T-helper 2 cell treated with Interferon-gamma antibody and Interleukin-4, amounts not matched to agents 5 μg/mL and 100 μg/mL, for 36 hours (primary cell): ENCODE data around the gene VSIG10.
A peak's percentile ranks its signal among the peaks of the same experiment; 100 is the strongest.
"Not testable (repeated sequence)": the region's sequence is repeated elsewhere in the genome, so short reads cannot be mapped to it uniquely, and the experiment has no call there.

Experiments used
- DNase-seq: peaks from one replicate; pipeline ENCODE4 v3.0.0; 2021; ENCODE audit warnings: low spot score
- H3K27ac Mint-ChIP-seq: one replicate; pipeline ENCODE4 v1.8.0; 2021; ENCODE audit warnings: mild to moderate bottlenecking, mixed read lengths
- H3K27me3 Mint-ChIP-seq: one replicate; pipeline ENCODE4 v1.8.0; 2021; ENCODE audit warnings: low read depth, mixed read lengths
- H3K36me3 Mint-ChIP-seq: one replicate; pipeline ENCODE4 v1.8.0; 2021; ENCODE audit warnings: low read depth, mixed read lengths
- H3K4me1 Mint-ChIP-seq: one replicate; pipeline ENCODE4 v1.8.0; 2021; ENCODE audit warnings: low read depth, mixed read lengths
- H3K4me3 Mint-ChIP-seq: one replicate; pipeline ENCODE4 v1.8.0; 2022; ENCODE audit warnings: mild to moderate bottlenecking, moderate library complexity, mixed read lengths
- H3K9me3 Mint-ChIP-seq: one replicate; pipeline ENCODE4 v1.8.0; 2021; ENCODE audit warnings: mixed read lengths

The VSIG10 gene

GRCh38 chr12:118098401-118098800 lies 5.4 kb downstream of the VSIG10 start:
- H3K27ac Mint-ChIP-seq, result no peak overlapping the region
- H3K9me3 Mint-ChIP-seq, result no peaks in the 10 kb centered on the region
- H3K27me3 Mint-ChIP-seq, result peaks cover 14% of the 10 kb centered on the region
- peaks cover 2% of the 10 kb centered on the region for H3K36me3 Mint-ChIP-seq
- no peak overlapping the region for H3K4me3 Mint-ChIP-seq
- no peak for DNase-seq
- peaks cover 3% of the 10 kb centered on the region for H3K4me1 Mint-ChIP-seq

GRCh38 chr12:118094039-118094438 lies 9.8 kb downstream of the VSIG10 start:
- no peaks in the 10 kb centered on the region for H3K9me3 Mint-ChIP-seq
- H3K4me1 Mint-ChIP-seq, result no peaks in the 10 kb centered on the region
- no peak for DNase-seq
- H3K36me3 Mint-ChIP-seq, result no peaks in the 10 kb centered on the region
- H3K27me3 Mint-ChIP-seq, result no peaks in the 10 kb centered on the region
- H3K4me3 Mint-ChIP-seq, result no peak overlapping the region
- no peak overlapping the region for H3K27ac Mint-ChIP-seq

GRCh38 chr12:118089782-118090181 lies 14.0 kb downstream of the VSIG10 start:
- Mint-ChIP-seq H3K4me3 (no peak overlapping the region), H3K36me3 (no peaks in the 10 kb centered on the region), H3K4me1 (no peaks in the 10 kb centered on the region), H3K27me3 (no peaks in the 10 kb centered on the region), H3K27ac (no peak overlapping the region), H3K9me3 (no peaks in the 10 kb centered on the region)
- no peak for DNase-seq

GRCh38 chr12:118082161-118082560 lies 21.6 kb downstream of the VSIG10 start:
- Mint-ChIP-seq H3K27me3 (no peaks in the 10 kb centered on the region), H3K4me1 (no peaks in the 10 kb centered on the region), H3K9me3 (no peaks in the 10 kb centered on the region), H3K4me3 (no peak overlapping the region), H3K36me3 (no peaks in the 10 kb centered on the region), H3K27ac (no peak overlapping the region)
- no peak for DNase-seq

- not testable (repeated sequence) for H3K27ac Mint-ChIP-seq, DNase-seq, H3K4me1 Mint-ChIP-seq, H3K36me3 Mint-ChIP-seq, H3K4me3 Mint-ChIP-seq, H3K27me3 Mint-ChIP-seq, H3K9me3 Mint-ChIP-seq
Measured at GRCh38 chr12:118081521-118081920, 22.3 kb downstream of the VSIG10 start.

- H3K27ac Mint-ChIP-seq, result no peak overlapping the region
- no peaks in the 10 kb centered on the region for H3K36me3 Mint-ChIP-seq
- no peaks in the 10 kb centered on the region for H3K9me3 Mint-ChIP-seq
- peaks cover 2% of the 10 kb centered on the region for H3K4me1 Mint-ChIP-seq
- DNase-seq, result no peak
- H3K4me3 Mint-ChIP-seq, result no peak overlapping the region
- no peaks in the 10 kb centered on the region for H3K27me3 Mint-ChIP-seq
Measured at GRCh38 chr12:118073768-118074167, 30.0 kb downstream of the VSIG10 start.

- no peak for DNase-seq
- Mint-ChIP-seq H3K9me3 (no peaks in the 10 kb centered on the region), H3K4me1 (peaks cover 17% of the 10 kb centered on the region), H3K36me3 (no peaks in the 10 kb centered on the region), H3K27me3 (no peaks in the 10 kb centered on the region), H3K4me3 (no peak overlapping the region), H3K27ac (no peak overlapping the region)
Measured at GRCh38 chr12:118070650-118071049, 33.2 kb downstream of the VSIG10 start.

DNA sequence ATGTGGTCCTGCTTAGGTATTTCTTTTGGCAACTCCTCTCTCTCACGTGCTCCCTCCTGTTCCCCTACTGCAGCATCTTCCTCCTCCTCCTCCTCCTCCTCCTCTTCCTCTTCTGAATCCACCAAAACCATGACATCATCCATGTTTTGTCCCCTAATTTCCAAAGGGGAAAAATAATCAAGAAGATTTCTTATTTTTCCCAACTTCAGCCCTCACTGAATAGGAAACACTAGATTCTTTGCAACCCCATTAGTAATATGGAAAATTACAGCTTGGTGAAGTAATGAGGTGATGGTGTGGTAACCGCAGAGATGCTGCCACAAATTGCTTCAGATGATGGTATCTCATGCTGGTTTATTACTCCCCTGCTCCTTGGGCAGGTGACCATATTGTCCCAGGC lies 35.4 kb downstream of the VSIG10 start:
- H3K27me3 Mint-ChIP-seq, result no peaks in the 10 kb centered on the region
- no peak for DNase-seq
- H3K4me1 Mint-ChIP-seq, result peaks cover 38% of the 10 kb centered on the region
- no peak overlapping the region for H3K27ac Mint-ChIP-seq
- H3K36me3 Mint-ChIP-seq, result no peaks in the 10 kb centered on the region
- no peak overlapping the region for H3K4me3 Mint-ChIP-seq
- H3K9me3 Mint-ChIP-seq, result no peaks in the 10 kb centered on the region

DNA sequence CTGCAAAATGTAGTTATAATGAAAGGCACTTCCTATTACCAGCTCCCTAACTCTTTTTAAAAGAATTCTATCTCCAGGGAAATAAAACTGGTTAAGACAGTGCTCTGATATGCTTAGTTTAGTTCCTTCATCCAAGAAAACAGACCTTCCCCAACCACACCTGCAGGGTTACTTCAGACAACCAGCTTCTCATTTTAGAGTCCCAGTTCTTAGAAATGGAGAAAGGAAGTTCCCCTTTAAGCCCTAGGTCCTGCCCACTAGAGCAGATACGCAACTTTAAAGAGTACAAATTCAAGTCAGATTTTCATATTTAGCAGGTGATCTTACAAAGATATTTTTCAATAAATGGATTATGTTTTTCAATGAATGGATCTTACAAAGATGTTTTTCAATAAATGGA lies 38.4 kb downstream of the VSIG10 start:
- H3K4me1 Mint-ChIP-seq, result peaks cover 46% of the 10 kb centered on the region
- no peaks in the 10 kb centered on the region for H3K9me3 Mint-ChIP-seq
- no peaks in the 10 kb centered on the region for H3K27me3 Mint-ChIP-seq
- DNase-seq, result no peak
- no peaks in the 10 kb centered on the region for H3K36me3 Mint-ChIP-seq
- peak overlapping the region; percentile 99 for H3K4me3 Mint-ChIP-seq
- peak overlapping the region; percentile 38 for H3K27ac Mint-ChIP-seq

DNA sequence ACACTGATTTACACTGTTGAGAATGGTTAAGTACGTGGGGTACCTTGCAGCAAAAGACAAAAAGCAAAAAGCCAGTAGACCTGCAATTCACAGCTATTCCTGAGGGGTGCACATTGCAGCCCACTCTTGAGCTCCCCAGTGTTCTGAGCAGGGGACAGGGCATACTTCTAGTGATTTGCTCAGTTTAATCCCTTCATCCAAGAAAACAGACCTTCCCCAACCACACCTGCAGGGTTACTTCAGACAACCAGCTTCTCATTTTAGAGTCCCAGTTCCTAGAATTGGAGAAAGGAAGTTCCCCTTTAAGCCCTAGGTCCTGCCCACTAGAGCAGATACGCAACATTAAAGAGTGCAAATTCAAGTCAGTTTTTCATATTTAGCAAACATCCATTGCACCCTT lies 39.2 kb downstream of the VSIG10 start:
- H3K9me3 Mint-ChIP-seq, result no peaks in the 10 kb centered on the region
- no peaks in the 10 kb centered on the region for H3K27me3 Mint-ChIP-seq
- no peaks in the 10 kb centered on the region for H3K36me3 Mint-ChIP-seq
- H3K27ac Mint-ChIP-seq, result peak overlapping the region; percentile 76
- peak overlapping the region; percentile 99 for H3K4me3 Mint-ChIP-seq
- H3K4me1 Mint-ChIP-seq, result peaks cover 54% of the 10 kb centered on the region
- DNase-seq, result no peak

DNA sequence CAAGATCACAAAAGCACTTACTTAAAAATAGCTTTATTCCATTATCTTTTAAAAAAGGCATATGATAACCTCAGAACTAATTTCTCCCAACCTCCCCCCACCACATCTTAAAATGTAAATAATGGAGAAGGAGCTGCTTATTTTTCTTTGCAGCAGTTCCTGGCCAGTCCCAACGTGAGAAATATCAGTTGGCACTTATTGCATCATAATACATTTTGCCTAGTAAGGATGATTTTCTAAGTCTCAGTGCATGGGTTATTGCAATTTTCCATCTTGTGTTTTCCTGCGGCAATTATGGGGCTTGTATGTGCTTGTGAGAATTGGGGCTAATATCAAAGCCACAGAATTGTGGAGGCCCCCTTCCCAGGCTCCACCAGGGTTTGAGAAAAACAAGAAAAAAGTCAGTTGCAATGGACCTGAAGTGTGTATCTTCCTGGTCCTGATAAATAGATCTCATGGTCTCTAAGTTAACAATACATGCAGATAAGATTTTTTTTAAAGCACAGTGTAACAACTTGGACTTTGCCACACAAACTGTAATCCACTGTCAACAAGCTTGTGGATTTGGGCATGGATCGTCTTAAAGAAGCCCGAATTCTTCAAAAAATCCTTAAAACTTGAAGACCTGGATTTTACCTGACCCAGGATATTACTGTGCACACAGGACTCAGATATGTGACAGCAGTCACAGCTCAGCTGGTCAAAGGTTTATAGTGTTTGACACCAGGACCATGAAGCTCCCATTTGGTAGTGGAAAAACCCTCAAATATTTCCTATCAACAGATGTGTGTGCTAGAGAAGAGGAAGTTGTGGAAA lies 40.0 kb downstream of the VSIG10 start:
- H3K4me1 Mint-ChIP-seq, result peaks cover 60% of the 10 kb centered on the region

GRCh38 chr12:118061873-118062843 lies 41.7 kb downstream of the VSIG10 start:
- no peak for DNase-seq
- Mint-ChIP-seq H3K9me3 (no peaks in the 10 kb centered on the region), H3K4me1 (peaks cover 52% of the 10 kb centered on the region), H3K36me3 (peaks cover 3% of the 10 kb centered on the region), H3K27me3 (no peaks in the 10 kb centered on the region), H3K27ac (peak overlapping the region; percentile 99), H3K4me3 (peak overlapping the region; percentile 99)

More for the DNA sequence above, 40.0 kb downstream of the VSIG10 start:
- Mint-ChIP-seq H3K9me3 (no peaks in the 10 kb centered on the region), H3K27me3 (no peaks in the 10 kb centered on the region), H3K36me3 (no peaks in the 10 kb centered on the region), H3K27ac (peak overlapping the region; percentile 76), H3K4me3 (peak overlapping the region; percentile 99)
- no peak for DNase-seq

GRCh38 chr12:118061011-118061872 lies 42.6 kb downstream of the VSIG10 start, which contains the start of gene WSB2:
Gene WSB2 (minus strand): TSS chr12:118061179. CDS start chr12:118061048, 131 bp downstream.
- Mint-ChIP-seq H3K27ac (peak within 1 kb of the TSS; percentile 99), H3K4me1 (peaks cover 49% of the 10 kb centered on the region), H3K9me3 (no peaks in the 10 kb centered on the region), H3K4me3 (peak within 1 kb of the TSS; percentile 99), H3K27me3 (no peaks in the 10 kb centered on the region), H3K36me3 (peaks cover 3% of the 10 kb centered on the region)
- DNase-seq, result peak; percentile 72
